ENCODE measurements around the gene EAPP.
"Not testable (repeated sequence)": the region's sequence is repeated elsewhere in the genome, so short reads cannot be mapped to it uniquely, and the experiment has no call there.

The EAPP gene

GRCh38 chr14:34478261-34478660 lies 61.2 kb downstream of the EAPP start:
- no peak for DNase-seq

GRCh38 chr14:34476036-34476435 lies 63.5 kb downstream of the EAPP start:
- not testable (repeated sequence) for DNase-seq

DNA sequence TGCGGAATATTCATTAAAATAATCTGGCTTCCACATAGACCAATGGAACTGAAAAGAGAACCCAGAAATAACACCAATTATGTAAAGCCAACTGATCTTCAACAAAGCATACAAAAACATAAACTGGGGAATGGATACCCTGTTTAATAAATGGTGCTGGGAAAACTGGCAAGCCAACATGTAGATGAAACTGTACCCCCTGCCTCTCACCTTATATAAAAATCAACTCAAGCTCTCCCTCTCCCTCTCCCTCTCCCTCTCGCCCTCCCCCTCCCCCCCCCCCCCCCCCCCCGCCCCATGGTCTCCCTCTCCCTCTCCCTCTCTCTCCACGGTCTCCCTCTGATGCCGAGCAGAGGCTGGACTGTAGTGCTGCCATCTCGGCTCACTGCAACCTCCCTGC lies 64.3 kb downstream of the EAPP start:
- DNase-seq, result no peak

GRCh38 chr14:34474187-34474679 lies 65.3 kb downstream of the EAPP start:
- DNase-seq, result no peak

DNA sequence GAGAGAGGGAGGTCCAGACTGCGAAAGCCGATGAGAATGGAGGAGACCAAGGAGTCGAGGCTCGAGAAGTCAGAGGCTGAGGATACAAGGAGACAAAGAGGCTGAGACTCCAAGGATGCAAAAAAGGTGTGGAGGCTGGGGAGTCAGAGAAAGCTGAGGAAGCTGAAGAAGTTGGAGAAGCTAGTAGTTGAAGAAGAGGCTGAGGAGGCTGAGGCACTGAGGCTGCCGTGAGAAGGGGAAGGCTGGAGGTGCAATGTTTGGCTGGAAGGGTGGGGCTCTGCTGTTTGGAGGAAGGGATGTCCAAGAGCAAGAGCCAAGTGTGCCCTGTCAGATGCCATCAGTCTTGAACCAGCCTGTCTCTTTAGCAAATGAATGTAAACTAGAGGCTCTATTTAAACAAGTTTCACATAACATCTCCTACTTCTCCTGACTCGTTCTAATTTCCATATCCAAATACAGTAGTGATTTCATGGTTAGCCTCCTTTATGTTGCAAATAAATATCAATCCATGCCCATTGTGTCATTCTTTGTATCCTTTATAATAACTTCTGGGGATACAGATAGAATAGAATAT lies 66.7 kb downstream of the EAPP start:
- no peak for DNase-seq

- DNase-seq, result no peak
These were observed 69.2 kb downstream of the EAPP start for GRCh38 chr14:34470319-34470718.

DNA sequence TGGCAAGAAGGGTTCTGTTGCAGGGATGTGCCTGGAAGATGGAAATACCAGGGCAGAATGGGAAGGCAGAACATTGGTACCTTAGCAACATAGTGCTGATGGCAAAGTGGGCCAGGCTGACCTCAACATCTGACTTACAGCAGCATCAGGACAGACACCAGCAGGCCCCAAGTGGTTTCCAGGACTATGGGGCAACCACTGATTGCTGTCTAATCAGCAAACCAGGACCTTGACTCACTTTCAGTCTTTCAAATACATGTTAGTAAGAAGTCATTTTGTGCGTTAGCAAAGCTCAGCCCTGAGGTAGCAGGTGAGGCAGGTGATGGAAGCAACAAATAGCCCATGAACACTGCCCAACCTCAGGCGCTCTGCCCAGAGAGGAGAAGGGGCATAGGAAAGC lies 72.8 kb downstream of the EAPP start:
- no peak for DNase-seq
